Lung (tissue), 12 donors: Measurements from ENCODE around the gene IPPK. TPM values are rescaled to one million over a fixed set of nuclear protein-coding genes. Genes with fewer than 3 reads are reported as not detected.

ENCODE experiments used
- ATAC-seq: fragments of 200-7000 bp; cut with Tn5 transposase; one replicate; pipeline ENCODE4 v1.9.1; 2020; ENCODE audit warnings: moderate number of reproducible peaks; ENCODE audit not compliant: insufficient read depth, low FRiP score
- DNase-seq, 3 donors: peaks; one replicate each; pipeline ENCODE4 v3.0.0-alpha.2; 2013 to 2017
- H3K27ac ChIP-seq, 2 donors: one replicate each; pipeline ENCODE4 v1.5.1; 2013; ENCODE audit warnings: mild to moderate bottlenecking in 2 of 2, moderate library complexity in 2 of 2, control low read depth in 1 of 2, inconsistent platforms in 1 of 2, low read depth in 1 of 2, low read length in 1 of 2
- H3K27me3 ChIP-seq, 3 donors: one replicate each; pipeline ENCODE4 v1.5.1; 2013; ENCODE audit warnings: low read length in 2 of 3; ENCODE audit not compliant: control insufficient read depth in 3 of 3, insufficient read depth in 3 of 3
- H3K36me3 ChIP-seq, 4 donors: one replicate each; pipeline ENCODE4 v1.5.1; 2013; ENCODE audit warnings: low read length in 4 of 4, mild to moderate bottlenecking in 1 of 4, moderate library complexity in 1 of 4; ENCODE audit not compliant: control insufficient read depth in 4 of 4, insufficient read depth in 4 of 4
- H3K4me1 ChIP-seq, 5 donors: one replicate each; pipeline ENCODE4 v1.5.1; 2013; ENCODE audit warnings: low read length in 5 of 5, mild to moderate bottlenecking in 2 of 5, moderate library complexity in 1 of 5; ENCODE audit not compliant: control insufficient read depth in 5 of 5, insufficient read depth in 5 of 5
- H3K4me3 ChIP-seq: one replicate; pipeline ENCODE4 v1.5.1; 2013; ENCODE audit warnings: mild to moderate bottlenecking, control low read depth, moderate library complexity
- H3K9ac ChIP-seq, 2 donors: one replicate each; pipeline ENCODE4 v1.5.1; 2013; ENCODE audit warnings: low read length in 2 of 2, control low read depth in 1 of 2; ENCODE audit not compliant: insufficient read depth in 1 of 2
- H3K9me3 ChIP-seq, 4 donors: one replicate each; pipeline ENCODE4 v1.5.1; 2013; ENCODE audit warnings: low read length in 3 of 4, mild to moderate bottlenecking in 1 of 4, moderate library complexity in 1 of 4; ENCODE audit not compliant: control insufficient read depth in 4 of 4, insufficient read depth in 3 of 4
- WGBS, 2 donors: extraction: QIAGEN DNeasy Blood & Tissue Kit; methylation state at CpG; one replicate each; pipeline ENCODE4 v1.1.7; 2013; 5-methylcytosine and 5-hydroxymethylcytosine counted together
- polyA plus RNA-seq, 2 donors: library from polyadenylated mRNA; stranded (reverse); fragments of 200-250 nt; gene quantifications; one replicate each; pipeline ENCODE4 v1.2.1, GENCODE V29; 2013
- total RNA-seq, 2 donors: library from RNA; depleted of rRNA in 1 of 2; stranded (reverse); fragments of >200 nt in 1 of 2; gene quantifications; one replicate each; pipeline ENCODE4 v1.2.1, GENCODE V29; 2014 to 2021
- TF ChIP-seq, protein P1 (sequence below): IDR thresholded peaks from 2 replicates; pipeline ENCODE4 v1.5.1; 2012; ENCODE audit warnings: mild to moderate bottlenecking; ENCODE audit errors: control extremely low read depth, extremely low read depth
- donor health status: control.
- donor health status: control.
- donor health status: Bipolar disorder and iron deficiency.
- donor health status: healthy.
- donor health status: DM: yes; HTN: yes; CAD: no.

IPPK gene
- total and polyA plus RNA-seq, 4 donors, result 6.0 to 9.6 (median 6.8) TPM

DNA sequence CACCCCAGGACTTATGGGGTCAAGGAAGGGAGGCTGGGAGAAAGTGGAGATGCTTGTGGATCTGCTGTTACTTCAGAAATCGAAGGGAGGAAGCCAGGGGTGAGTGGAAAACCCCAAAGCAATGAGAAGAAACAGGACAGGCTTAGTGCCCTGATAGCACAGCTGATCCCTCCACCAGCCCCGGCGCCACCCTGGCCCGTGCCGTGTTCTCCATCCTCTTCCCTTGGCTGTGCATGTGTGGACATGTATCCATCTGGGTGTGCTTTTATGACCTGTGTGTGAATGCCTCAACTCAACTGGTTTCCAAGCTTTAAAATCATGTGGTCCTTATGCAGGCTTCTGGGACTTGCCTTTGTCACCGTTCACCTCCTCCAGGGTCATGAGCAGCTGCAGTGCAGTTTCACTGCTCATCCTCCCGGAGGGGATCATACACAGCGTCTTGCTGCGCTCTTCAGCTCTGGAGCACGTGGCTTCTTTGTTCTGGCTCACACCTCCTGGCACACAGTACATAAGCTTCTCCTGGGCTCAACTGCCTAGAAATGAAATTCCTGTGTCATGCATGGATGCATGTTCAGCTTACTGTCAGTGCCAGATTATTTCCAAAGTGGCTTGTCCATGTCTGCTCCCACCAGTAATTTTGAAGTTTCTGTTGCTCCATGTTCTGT, 58.2 kb downstream of the IPPK start:
- TF ChIP-seq, protein P1, sequence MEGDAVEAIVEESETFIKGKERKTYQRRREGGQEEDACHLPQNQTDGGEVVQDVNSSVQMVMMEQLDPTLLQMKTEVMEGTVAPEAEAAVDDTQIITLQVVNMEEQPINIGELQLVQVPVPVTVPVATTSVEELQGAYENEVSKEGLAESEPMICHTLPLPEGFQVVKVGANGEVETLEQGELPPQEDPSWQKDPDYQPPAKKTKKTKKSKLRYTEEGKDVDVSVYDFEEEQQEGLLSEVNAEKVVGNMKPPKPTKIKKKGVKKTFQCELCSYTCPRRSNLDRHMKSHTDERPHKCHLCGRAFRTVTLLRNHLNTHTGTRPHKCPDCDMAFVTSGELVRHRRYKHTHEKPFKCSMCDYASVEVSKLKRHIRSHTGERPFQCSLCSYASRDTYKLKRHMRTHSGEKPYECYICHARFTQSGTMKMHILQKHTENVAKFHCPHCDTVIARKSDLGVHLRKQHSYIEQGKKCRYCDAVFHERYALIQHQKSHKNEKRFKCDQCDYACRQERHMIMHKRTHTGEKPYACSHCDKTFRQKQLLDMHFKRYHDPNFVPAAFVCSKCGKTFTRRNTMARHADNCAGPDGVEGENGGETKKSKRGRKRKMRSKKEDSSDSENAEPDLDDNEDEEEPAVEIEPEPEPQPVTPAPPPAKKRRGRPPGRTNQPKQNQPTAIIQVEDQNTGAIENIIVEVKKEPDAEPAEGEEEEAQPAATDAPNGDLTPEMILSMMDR, result no peak
- no peak for DNase-seq
- Histone ChIP-seq H3K4me3 (no peak overlapping the region), H3K36me3 (peaks cover 4 to 26% (median 7%) of the 10 kb centered on the region in 4 donors), H3K27me3 (no peaks in the 10 kb centered on the region), H3K27ac (no peak overlapping the region), H3K9ac (no peak overlapping the region), H3K9me3 (peaks cover 0 to 2% (median 0%) of the 10 kb centered on the region in 4 donors), H3K4me1 (peaks cover 0 to 54% (median 30%) of the 10 kb centered on the region in 5 donors)
- 85 to 87% methylated on average over 10 of the region's 10 CpGs for WGBS, 2 donors
- no peak for ATAC-seq

DNA sequence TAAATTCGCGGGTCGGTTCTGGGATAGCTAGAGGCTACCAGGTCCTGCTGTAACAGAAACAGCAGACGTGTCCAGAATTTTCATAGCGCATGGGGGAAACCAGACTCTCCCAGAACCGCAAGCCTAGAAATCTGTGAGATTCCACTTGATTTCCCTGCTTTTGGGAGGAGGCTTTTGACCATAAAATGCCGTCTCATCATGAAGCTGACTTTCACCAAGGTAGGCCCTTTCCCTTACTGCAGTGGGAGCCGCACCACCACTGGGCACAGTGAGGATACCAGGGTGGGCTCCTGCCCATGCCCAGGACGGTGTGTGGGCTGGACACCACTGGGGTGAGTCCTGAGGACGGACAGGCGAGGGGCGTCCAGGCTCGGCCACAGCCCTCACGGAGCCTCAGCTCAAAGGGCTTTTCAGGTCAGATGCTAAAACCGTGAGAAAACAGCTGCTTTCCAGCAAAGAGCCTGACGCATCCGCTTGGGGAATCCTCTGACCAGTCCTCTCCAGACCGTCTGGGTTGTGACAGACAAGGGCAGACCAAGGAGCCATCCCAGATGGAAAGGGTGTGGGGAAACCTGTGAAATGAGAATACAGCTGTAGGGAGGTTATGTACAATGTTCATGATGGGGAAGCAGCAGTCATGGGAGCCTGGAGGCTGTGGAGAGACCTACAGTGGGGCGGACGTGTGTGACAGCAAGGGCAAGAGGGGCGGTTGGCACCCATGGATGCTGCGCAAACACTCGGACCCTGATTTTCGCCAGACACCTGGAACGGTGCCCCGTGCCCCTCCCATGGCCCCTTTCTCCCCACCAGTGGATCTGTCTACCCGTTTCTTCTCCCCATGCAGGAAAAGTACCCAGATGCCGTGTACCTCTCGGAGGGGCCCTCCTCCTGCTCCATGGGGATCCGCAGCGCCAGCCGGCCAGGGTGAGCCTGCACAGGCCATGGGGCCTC, 59.2 kb downstream of the IPPK start:
- H3K27ac ChIP-seq, result peak overlapping the region; percentile 43 to 76
- ATAC-seq, result no peak

DNA sequence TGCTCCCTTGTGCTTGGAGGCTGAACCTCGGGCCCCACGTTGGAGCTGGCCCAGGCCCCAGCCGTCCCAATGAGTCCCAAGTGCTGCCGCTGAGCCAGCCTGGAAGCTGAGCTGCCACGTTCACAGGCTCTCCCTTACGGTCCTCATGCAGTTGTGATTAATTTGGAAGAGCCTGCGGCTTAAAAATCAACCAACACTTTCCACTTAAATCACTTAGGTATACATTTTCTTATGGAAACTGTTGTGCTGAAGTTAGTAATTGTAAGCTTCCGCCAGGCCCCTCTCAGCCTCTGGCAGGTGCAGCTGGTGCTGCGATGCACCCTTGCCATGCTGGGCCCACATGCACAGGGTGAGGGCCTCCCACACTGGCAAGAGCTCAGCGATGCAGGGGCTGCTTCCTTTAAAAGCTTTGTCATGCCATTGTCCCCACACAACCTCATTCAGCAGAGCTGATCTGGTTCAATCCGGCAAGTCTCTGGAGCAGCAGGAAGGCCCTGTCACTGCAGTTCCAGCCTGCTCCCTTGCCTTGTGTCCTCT, 61.0 kb downstream of the IPPK start:
- H3K4me3 ChIP-seq, result no peak overlapping the region
- WGBS, 2 donors, result 64 to 76% methylated on average over 11 of the region's 11 CpGs
- peak overlapping the region in 1 of 2 donors; percentile 61 for H3K9ac ChIP-seq
- peak; percentile 40 to 83 (median 66) for DNase-seq
- TF ChIP-seq, protein P1, result no peak
- no peak for ATAC-seq
- peaks cover 0 to 27% (median 18%) of the 10 kb centered on the region in 5 donors for H3K4me1 ChIP-seq
- H3K9me3 ChIP-seq, result peaks cover 0 to 2% (median 1%) of the 10 kb centered on the region in 4 donors
- H3K36me3 ChIP-seq, result peaks cover 4 to 18% (median 7%) of the 10 kb centered on the region in 4 donors
- H3K27me3 ChIP-seq, result no peaks in the 10 kb centered on the region
- H3K27ac ChIP-seq, result peak overlapping the region; percentile 5 to 9

More for the DNA sequence above, 59.2 kb downstream of the IPPK start:
- Histone ChIP-seq H3K4me3 (no peak overlapping the region), H3K4me1 (peaks cover 0 to 45% (median 24%) of the 10 kb centered on the region in 5 donors), H3K27me3 (no peaks in the 10 kb centered on the region), H3K9me3 (peaks cover 0 to 2% (median 0%) of the 10 kb centered on the region in 4 donors), H3K36me3 (peaks cover 4 to 21% (median 7%) of the 10 kb centered on the region in 4 donors), H3K9ac (no peak overlapping the region)
- TF ChIP-seq, protein P1, result no peak
- DNase-seq, result no peak
- 89 to 93% methylated on average over 32 of the region's 32 CpGs for WGBS, 2 donors
